Measurements from ENCODE around the gene ANKRD16.
"Not testable (repeated sequence)": the region's sequence is repeated elsewhere in the genome, so short reads cannot be mapped to it uniquely, and the experiment has no call there.

The ANKRD16 gene

DNA sequence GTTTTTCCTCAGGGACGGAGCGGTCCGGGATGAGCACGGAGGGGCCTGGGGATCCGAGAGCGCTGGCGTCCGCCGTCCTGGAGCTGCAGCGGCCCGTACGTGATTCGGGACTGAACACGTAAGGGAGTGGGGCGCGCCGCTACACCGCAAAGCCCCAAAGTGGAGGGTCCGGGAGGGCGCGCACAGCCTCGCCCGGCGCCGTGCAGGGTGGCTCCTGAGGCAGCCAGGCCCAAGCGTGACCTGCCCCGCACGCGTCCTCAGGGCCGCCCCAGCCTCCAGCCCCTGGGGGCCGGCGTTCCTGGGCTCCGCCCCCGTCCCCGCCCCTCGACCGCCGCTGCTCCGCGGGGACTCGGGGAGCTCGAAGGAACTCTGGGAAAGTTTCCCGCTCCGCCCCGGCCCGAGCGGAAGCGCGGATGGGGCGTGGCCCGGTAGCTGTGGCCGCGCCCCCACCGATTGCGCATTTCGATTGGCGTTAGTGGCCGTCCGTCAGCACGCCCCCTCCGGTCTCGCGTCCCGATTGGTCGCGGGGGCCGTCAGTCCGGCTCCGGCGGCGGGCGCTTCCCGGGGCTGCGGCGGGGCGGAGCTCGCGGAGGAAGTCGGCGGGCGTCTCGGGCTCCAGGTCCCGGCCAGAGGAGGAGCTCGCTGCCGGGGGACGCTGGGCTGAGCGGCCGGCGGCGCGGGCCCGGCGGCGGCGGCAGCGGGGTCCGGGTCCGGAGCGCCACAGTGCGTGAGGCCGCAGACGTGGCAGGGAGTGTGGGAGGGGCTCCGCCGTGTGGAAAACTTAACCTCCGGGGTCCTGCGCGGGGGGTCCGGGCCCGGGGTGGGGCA lies at the start of gene ANKRD16, which contains the start of gene FBH1:
Gene ANKRD16, minus strand, starts transcription at position 270 of the 828 bp plus-strand sequence. CDS start 539 bp downstream, outside the sequence.
Gene FBH1, plus strand, starts transcription at position 620 of the 828 bp plus-strand sequence. Its CDS starts 103 bp downstream, at position 723.
- DNase-seq = peak; percentile 100

DNA sequence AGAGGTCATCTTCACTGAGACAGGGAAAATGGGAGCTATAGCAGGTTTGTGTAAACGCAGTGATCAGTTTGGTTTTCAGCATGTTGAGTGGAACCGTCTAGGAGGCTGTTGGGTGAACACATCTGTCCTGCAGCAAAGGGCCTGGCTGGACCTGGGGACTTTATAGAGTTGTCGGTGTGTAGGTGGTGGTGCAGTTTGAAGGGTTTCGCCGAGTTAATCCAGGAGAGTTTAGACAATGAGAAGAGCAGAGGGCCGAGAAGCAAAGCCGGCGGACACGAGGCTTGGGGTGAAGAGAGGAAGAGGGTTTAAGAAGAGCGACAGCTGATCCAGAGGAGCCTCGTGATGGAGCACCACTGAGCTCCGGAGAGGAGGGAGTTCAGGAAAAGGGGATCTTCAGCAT lies 48.6 kb upstream of the ANKRD16 start:
- no peak for DNase-seq

DNA sequence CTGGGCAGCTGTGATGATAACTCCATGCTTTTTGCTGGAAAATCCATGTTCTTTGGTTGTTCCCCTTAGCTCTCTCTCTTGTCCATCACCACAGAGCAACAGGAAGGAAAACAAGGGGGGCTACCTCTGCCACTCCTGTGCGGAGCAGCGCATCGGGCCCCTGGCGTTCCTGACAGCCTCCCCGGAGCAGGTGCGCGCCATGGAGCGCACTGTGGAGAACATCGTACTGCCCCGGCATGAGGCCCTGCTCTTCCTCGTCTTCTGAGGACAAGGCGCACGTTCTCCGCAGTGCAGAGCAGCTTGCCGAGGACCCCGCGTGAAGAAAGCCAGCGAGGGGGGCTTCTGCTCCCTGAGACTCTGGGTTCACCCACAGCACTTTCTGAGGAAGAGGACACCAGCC lies 47.3 kb upstream of the ANKRD16 start:
- no peak for DNase-seq

DNA sequence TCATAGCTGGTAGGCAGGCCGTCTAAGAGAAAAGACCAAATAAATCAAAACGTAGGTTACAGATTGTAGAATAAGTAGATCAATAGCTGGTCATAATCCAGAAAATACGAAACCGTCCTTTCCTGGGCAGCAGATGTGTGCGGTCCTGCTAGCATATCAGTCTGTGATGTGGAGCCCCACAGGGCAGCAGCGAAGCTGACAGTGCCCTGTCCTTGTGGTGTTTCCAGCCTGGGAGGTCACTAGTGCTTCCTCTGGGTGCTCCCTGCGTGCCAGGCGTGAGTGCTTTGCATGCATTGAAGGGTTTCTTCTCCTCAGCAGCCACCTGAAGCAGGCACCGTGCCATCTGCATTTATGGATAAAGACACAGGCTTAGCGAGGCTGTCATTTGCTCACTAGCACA lies 45.9 kb upstream of the ANKRD16 start:
- DNase-seq = no peak

DNA sequence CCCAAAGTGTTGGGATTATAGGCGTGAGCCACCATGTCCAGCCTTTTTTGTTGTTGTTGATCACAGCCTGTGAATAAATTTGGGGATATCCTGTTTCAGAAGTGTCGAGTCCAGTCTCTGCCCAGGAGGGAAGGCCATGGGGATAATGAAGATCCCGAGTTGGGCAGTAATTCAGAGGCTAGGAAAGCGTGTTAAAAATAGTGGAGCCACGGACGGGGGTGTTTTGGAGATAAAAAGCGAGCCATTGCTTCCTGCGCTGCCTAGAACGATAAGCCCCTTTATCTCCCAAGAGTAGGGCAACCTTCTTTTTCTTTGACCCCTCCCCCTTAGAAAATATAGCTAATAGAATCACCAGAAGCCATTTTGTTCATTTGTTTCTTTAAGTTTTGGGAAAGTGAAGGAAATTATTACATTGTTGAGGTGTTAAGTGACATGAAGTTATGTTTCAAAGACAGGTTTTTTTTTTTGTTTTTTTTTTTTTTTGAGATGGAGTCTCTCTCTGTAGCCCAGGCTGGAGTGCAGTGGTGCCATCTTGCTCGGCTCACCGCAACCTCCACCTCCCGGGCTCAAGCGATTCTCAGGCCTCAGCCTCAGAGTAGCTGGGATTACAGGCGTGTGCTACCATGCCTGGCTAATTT lies 44.3 kb upstream of the ANKRD16 start:
- no peak for DNase-seq

DNA sequence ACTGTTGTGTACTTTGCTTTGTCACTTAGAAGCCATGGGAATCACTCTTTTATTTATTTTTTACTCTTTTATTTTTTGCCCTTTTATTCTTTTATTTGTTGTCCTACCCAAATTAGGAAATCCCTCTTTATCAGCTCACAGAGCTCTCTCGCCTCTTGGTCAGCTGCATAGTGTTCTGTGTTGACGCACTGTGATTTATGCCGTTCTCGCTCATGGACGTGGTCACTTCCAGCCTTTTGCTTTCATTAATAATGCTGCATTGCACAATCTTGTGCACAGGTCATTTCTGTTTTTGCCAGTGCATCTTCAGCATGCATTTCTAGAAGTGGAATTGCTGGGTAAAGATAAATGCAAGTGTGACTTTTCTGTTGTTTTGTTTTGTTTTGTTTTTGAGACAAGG lies 42.7 kb upstream of the ANKRD16 start:
- DNase-seq = no peak

DNA sequence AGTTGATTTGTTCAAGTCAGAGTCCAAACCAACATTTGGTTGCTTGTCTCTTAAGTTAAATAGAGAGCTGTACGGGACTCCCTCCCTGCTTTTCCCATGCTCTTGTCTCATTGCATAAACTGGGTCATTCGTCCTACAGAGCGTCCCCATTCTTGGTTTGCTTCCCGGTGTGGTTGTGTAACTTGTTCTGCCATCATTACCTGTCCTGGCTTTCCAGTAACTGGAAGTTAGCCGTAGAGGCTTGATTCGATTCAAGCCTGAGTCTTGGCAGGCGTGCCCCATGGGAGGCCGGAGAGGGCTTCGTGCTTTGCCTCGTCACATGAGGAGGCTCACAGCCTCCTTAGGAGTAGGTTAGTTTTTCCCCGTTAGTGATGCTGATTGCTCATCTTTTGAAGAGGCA lies 40.6 kb upstream of the ANKRD16 start:
- no peak for DNase-seq

DNA sequence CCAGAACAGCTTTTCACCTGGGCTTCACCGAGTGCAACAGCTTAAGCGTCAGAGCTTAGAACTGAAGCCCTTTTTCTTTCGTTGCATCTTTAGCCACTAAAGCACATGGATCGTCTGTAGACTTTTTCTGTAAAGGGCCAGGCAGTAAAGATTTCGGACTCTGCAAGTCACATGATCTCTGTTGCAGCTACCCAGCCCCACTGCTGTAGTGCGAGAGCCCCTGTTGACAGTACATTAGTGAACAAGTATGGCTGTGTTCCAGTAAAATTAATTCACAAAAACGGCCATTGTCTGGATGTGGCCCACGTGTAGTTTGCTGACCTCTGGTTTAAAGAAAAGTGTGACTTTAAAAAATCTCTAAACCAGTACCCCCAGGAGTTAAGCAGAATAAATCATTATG lies 39.7 kb upstream of the ANKRD16 start:
- no peak for DNase-seq

DNA sequence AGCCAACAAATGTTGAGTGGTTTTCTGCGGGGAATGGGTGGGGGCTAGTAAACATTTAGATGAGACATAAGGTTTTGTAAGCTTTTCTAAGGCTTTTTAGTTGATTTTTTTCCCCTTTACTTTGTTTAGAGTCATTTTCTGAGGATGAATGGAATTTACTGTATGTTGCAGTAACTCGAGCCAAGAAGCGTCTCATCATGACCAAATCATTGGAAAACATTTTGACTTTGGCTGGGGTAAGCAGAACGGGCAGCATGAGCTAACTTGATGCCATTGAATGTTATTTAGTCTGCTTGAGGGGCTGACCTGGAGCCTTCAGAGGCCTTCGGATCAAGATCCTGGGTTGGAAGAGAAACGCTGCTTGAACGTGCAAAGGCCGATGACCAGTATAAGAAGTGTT lies 37.6 kb upstream of the ANKRD16 start:
- no peak for DNase-seq

DNA sequence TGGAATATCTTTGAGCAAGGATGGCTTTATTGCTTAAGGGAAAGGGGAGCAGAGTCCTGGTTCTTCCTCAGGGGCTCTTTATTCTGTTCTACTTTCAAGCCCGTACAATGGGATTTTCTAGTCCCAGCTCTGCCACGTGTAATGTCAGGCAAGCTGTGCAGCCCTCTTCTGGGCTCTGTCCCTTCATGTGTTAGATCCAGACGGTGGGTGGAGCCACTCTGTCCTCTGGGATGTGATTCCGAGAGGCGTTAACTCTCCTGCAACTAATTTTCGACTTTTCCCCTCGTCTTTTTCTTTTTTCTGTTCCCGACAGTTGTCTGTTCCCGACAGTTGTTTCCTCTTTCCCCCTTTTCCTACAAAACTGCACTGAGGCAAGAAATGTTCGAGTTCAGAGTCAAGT lies 35.2 kb upstream of the ANKRD16 start:
- no peak for DNase-seq

DNA sequence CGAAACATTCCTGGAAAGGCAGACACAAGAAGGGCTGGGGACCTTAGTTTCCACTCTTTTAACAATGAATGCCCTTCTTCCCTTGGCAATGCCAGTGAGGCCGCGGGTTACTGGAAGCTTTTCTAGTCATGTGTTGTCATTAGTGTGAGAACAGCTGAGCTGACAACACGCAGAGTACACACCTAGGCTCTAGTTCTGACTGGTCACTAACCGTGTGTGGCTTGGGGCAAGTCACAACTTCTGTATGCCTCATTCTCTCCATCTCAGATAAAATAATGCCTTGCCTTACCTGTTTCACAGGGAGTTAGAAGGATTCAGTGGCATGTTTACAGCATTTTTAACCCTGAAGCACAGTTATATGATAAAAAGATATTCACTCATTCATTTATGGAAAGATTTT lies 32.1 kb upstream of the ANKRD16 start:
- no peak for DNase-seq

DNA sequence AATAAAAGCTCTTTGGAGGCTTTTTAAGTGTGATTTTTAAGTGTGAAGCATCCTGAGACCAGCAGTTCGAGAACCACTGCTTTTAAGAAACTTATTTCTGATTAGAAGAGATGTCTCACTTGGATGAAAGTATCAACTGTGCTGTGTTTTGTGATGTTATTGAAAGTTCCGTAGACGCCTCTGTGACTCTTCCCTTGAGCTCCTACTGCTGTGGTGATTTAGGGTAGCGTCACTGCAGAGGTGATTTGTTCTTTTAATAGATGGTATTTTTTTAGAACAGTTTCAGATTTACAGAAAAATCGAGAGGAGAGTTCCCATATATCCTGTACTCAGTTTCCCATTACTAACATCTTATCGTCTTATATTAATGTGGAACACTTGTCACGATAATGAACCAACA lies 29.9 kb upstream of the ANKRD16 start:
- DNase-seq = no peak

DNA sequence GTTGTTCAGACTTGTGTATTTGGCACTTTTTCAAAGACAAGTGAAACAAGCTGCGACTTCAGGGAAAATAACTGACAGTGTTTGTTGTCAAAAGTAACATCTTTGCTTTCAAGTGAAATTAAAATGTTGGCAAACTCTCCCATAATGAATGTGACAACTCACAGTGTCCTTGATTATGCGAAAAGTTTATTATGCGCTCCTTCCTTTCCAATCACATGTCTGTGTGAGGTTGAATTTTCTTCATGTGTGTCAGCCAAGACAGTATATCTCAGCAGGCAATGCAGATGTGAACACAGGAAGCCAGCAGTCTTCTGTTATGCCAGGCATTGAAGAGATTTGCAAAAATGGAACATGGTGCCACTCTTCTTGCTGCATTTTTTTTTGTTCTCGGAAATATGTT lies 29.1 kb upstream of the ANKRD16 start:
- DNase-seq = no peak

DNA sequence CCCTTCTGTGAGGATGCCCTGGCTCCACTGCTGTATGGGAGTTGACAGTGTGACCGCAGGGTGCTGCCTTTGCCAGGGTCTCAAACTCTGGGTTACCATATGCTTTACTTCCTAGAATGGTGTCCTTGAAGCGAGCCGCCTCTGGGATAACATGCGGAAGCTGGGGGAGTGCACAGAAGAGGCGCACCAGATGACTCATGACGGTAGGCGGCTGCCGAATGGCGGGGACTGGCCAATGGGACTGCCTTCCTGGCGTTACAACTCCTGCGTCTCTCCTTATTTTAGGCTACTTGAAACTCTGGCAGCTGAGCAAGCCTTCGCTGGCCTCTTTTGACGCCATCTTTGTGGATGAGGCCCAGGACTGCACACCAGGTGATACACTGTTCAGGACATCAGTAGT lies 27.6 kb upstream of the ANKRD16 start:
- DNase-seq = no peak

DNA sequence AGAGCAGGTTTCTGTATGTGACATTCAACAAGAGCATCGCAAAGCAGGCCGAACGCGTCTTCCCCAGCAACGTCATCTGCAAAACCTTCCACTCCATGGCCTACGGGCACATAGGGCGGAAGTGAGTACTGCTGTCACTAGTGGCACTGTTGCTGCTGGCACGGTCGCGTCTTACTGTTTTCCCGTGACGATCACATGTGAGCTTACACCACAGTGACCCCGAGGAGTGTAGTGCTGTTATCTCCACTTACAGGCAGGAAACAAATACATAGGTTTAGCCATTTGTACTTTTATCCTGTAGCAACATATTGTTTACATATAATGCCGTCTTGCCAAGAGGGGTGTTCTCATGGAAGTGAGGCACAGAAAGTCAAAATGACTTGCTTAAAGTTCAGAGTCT lies 25.8 kb upstream of the ANKRD16 start:
- no peak for DNase-seq

DNA sequence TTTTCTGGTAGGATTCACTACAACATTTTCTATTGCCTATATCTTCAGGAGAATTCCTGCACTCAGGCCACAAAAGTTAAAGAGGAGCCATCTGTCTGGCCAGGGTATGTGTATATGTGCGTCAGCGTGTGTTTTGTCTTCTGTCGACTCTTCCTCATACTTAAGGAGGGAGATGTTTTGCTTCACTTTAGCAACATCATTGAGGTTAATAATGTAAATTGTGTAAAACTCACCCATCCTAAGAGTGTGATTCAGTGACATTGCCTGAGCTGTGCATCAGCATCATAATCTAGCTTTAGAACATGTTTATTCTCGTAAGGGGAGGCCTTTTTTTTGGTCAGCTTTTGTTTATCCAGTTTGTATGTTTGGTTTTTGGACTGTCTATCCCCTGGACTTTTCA lies 24.0 kb upstream of the ANKRD16 start:
- no peak for DNase-seq

DNA sequence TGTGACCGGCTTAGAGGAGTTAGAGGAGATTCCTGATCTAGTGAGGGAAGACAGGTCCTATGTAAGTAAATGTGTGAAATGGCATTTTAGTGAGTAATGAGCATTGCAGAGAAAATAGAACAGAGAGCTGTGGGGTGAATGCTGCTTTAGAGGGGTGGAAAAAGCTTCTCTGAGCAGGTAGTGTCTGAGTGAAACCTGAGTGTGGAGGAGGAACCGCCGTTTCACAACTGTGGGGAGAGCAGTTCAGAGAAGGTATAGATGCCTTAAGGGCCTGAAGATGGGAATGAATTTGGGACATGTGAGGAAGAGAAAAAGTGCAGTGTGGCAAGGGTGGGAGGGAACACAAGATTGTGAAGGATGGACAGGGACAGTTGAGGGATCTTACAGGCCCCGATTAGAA lies 22.0 kb upstream of the ANKRD16 start:
- no peak for DNase-seq

DNA sequence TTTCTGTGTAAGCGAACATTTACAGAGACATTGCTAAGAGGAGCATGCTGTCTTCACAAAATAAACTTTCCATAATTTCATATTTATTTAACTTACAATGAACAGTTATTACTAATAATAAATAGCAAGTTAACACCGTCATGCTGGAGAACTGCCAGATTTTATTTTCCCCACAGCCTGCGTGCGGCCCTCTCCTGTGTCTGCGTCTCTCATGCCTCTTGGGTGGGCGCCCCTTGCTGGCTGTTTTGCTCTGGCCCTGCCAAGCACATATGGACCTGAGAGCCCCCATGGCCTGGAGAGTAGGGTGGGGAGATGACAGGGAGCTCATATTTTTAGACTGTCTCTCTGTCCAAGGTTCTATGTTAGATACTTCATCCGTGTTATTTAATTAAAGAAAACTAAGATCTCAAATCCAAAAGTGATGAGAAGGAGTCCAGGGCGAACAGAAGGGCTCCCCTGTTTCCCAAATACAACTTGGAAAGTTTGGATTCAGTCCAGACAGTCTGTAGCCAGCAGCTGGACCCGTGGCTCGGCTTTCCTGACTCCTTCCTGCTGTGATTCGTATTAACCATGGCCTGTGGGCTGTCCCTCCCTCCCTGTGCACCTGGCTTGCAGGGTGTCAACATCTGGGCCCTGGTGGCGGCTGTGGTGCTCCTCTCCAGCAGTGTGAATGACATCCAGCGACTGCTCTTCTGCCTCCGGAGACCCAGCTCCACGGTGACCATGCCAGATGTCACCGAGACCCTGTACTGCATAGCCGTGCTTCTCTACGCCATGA lies 20.8 kb upstream of the ANKRD16 start:
- no peak for DNase-seq

DNA sequence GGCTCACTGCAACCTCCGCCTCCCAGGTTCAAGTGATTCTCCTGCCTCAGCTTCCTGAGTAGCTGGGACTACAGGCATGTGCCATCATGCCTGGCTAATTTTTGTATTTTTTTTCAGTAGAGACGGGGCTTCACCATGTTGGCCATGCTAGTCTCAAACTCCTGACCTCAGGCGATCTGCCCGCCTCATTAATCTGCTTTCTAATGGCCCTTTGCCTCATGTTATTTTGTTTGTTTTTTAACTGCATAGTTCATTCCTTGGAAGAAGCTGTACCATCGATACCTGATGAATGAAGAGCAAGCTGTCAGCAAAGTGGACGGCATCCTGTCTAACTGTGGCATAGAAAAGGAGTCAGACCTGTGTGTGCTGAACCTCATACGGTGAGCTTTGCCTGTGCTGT lies 19.0 kb upstream of the ANKRD16 start:
- DNase-seq = not testable (repeated sequence)

DNA sequence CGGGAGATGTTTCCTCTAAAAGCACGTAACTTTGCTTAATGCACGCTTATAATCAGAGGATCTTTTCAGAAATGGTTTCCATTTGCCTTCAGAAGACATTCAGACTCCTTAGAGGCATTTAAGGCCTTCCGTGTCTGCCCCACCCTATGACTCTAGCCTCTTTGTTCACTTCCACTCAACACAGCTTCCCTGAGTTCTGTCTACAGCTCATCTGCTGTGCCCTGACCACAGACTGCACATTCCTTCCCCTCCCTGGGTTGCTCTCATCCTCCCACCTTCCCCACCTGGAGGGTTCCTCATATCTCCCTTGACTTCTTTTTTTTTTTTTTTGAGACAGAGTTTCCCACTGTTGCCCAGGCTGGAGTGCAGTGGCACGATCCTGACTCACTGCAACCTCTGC lies 17.0 kb upstream of the ANKRD16 start:
- DNase-seq = no peak

DNA sequence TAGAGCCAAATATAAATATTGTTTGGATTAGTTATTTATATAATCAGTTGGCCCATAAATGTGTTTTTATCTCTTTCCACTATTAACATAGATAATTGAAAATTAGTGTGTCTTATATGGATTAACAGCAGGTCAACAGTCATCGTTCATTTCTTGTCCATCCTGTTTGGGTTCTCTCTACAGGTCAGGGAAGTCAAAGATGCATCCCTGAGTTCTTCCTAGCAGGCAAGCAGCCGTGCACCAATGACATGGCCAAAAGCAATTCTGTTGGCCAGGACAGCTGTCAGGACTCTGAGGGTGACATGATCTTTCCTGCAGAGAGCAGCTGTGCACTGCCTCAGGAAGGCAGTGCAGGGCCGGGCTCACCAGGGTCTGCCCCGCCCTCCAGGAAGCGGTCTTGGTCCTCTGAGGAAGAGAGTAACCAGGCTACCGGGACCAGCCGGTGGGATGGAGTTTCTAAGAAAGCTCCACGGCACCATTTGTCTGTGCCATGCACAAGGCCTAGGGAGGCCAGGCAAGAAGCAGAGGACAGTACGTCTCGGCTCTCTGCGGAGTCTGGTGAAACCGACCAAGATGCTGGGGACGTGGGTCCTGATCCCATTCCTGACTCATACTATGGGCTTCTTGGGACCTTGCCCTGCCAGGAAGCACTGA lies 16.3 kb upstream of the ANKRD16 start:
- DNase-seq = no peak

DNA sequence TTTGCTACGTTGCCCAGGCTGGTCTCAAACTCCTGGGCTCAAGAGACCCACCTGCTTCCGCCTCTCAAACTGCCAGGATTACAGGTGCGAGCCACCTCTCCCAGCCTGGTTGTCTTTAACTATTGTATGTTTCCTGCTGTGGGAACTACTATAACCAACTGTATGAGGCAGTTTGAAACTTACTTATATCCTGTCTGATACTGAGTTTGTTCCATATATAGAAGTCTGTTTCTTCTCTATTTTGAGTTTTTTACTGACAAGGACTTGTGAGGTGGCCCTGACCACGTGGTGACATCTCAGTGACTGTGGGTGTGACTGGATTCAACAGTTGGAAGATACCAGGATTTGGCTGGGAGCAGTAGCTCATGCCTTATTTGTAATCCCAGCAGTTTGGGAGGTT lies 14.5 kb upstream of the ANKRD16 start:
- DNase-seq = no peak

DNA sequence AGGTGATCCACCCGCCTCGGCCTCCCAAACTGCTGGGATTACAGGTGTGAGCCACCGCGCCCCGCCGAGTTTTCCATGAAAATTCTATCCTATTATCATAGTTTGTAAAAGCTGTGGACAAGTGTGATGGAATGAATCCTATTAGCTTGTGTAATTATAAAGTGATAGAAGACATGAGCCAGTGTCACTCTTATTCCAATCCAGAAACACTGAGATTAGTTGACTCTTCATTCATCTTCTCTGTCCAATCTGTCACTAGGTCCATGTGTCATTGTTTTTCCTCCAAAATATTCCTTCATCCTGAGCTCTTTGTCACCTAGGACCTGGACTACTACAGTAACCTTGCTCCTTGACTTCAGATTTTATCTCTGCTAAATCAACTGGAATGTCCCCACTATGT lies 13.9 kb upstream of the ANKRD16 start:
- DNase-seq = no peak
